HEK293T (cell line): ENCODE results near the gene RAP2C.

Source experiments
- BHLHE40 ChIP-seq: fragments of 450-650 bp; IDR thresholded peaks from 2 replicates; pipeline ENCODE4 v1.6.1; 2016; ENCODE audit warnings: mild to moderate bottlenecking, moderate library complexity, borderline replicate concordance
- CTBP1 ChIP-seq: fragments of 450-650 bp; IDR thresholded peaks from 2 replicates; pipeline ENCODE4 v1.6.1; 2016; ENCODE audit warnings: borderline replicate concordance
- FOXK2 ChIP-seq: fragments of 450-650 bp; IDR thresholded peaks from 2 replicates; pipeline ENCODE4 v1.6.1; 2016; ENCODE audit warnings: mild to moderate bottlenecking
- FOXM1 ChIP-seq: fragments of 450-650 bp; IDR thresholded peaks from 2 replicates; pipeline ENCODE4 v1.6.1; 2017; ENCODE audit warnings: mild to moderate bottlenecking, borderline replicate concordance
- L3MBTL2 ChIP-seq: fragments of 450-650 bp; conservative IDR thresholded peaks from 2 replicates; pipeline ENCODE4 v1.6.1; 2016; ENCODE audit warnings: mild to moderate bottlenecking
- SP1 ChIP-seq: fragments of 450-650 bp; IDR thresholded peaks from 2 replicates; pipeline ENCODE4 v1.6.1; 2017
- SUZ12 ChIP-seq: fragments of 450-650 bp; IDR thresholded peaks from 2 replicates; pipeline ENCODE4 v1.6.1; 2016; ENCODE audit warnings: mild to moderate bottlenecking
- TARDBP ChIP-seq: fragments of 450-650 bp; IDR thresholded peaks from 2 replicates; pipeline ENCODE4 v1.6.1; 2016

GRCh38 chrX:132191938-132192337 is 27.3 kb downstream of the RAP2C start:
- TF ChIP-seq CTBP1: no peak
- no peak for TF ChIP-seq SP1
- TF ChIP-seq FOXK2: no peak
- TF ChIP-seq SUZ12: no peak
- no peak for TF ChIP-seq TARDBP
- TF ChIP-seq L3MBTL2: no peak
- TF ChIP-seq BHLHE40: no peak
- no peak for TF ChIP-seq FOXM1
